Measurements from ENCODE around the gene TTC12. TPM values are rescaled to one million over a fixed set of nuclear protein-coding genes. Genes with fewer than 3 reads are reported as not detected.

The TTC12 gene
- polyA plus RNA-seq, 3 donors, result 31.2 to 48.3 (median 31.2) TPM

GRCh38 chr11:113392236-113392921, 78.0 kb downstream of the TTC12 start:
- no peak for DNase-seq (ENCODE audit: extremely low read depth in 1 of 11, low read depth in 9 of 11, low spot score in 4 of 11)

DNA sequence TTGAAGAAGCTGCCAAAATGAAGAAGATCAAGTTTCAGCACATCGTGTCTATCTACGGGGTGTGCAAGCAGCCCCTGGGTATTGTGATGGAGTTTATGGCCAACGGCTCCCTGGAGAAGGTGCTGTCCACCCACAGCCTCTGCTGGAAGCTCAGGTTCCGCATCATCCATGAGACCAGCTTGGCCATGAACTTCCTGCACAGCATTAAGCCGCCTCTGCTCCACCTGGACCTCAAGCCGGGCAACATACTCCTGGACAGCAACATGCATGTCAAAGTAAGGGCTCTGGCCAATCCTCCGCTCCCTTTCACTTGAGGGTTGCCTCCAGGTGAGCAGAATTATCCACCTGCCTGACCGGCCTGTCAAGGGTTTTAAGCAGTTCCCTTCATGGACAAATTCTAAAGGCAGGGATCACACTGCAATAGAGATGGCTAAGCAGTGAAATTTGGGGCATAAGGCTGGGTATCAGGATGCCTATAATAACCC, 79.2 kb downstream of the TTC12 start:
- DNase-seq (ENCODE audit: extremely low read depth in 1 of 11, low read depth in 9 of 11, low spot score in 4 of 11), result no peak

DNA sequence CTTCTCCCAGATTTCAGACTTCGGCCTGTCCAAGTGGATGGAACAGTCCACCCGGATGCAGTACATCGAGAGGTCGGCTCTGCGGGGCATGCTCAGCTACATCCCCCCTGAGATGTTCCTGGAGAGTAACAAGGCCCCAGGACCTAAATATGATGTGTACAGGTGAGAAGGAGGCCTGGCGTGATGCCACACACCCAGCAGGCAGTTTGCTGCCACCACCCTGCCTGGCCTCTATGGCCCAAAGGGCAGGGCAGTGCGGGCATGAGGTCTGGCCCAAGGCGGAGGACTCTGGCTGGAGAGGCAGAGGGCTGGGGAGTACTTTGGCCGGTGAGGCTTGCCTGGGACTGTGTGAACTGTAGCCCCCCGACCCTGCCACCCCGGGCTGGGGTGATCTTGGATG, 80.5 kb downstream of the TTC12 start:
- no peak for DNase-seq (ENCODE audit: extremely low read depth in 1 of 11, low read depth in 9 of 11, low spot score in 4 of 11)

DNA sequence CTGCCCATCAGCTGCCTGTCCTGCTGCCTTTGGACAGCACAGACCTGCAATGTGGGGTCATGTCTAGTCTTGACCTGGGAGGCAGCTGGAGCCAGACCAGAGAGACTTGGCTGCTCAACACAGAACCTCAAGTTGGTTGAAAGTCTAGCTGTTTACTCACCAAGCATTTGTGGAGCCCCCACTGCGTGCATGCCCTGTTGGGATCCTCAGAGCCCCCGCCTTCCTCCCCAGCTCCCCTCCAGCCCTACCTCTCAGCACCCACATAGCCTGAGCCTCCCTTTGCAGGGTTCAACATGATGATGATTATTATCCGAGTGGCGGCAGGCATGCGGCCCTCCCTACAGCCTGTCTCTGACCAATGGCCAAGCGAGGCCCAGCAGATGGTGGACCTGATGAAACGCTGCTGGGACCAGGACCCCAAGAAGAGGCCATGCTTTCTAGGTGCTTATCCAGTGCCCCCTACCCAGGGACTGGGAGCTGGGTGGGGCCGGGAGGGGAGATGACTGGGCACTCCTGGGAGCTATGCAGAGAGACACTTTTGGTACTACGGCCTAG, 81.5 kb downstream of the TTC12 start:
- DNase-seq (ENCODE audit: extremely low read depth in 1 of 11, low read depth in 9 of 11, low spot score in 4 of 11), result no peak

- no peak for DNase-seq (ENCODE audit: extremely low read depth in 1 of 11, low read depth in 9 of 11, low spot score in 4 of 11)
Observed at GRCh38 chr11:113396690-113397089, 82.3 kb downstream of the TTC12 start.

DNA sequence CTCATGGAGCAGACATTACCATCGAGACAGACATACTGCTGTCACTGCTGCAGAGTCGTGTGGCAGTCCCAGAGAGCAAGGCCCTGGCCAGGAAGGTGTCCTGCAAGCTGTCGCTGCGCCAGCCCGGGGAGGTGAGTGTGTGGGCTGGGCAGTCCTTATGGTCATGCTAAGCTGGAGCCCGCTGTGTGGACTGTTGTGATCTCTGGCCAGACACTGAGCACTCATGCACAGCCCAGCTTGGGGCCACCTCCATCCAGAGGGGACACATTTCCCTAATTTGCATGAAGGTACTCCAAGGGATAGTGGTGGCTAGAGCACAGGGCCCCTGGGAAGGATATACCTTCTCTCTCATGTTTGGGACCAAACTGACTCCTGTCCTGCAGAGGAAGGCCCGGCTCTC, 82.8 kb downstream of the TTC12 start:
- DNase-seq (ENCODE audit: extremely low read depth in 1 of 11, low read depth in 9 of 11, low spot score in 4 of 11), result no peak

DNA sequence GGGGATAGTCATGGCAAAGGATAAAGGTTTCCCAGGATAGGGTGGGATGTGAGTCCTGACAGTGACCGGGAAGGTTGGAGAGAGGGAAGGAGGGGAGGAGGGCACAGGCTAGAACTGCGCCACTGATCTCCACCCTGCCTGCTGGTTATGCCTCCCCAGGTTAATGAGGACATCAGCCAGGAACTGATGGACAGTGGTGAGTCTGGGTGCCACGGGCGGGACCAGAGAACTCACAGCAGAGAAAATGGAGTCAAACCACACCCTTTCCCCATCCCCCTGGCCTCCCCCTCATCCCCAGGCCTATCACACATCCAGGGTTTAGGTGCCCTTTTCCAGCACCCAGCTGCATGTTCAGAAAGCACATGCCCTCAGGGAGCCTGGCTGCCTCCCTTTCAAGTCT, 83.4 kb downstream of the TTC12 start:
- DNase-seq (ENCODE audit: extremely low read depth in 1 of 11, low read depth in 9 of 11, low spot score in 4 of 11), result no peak

GRCh38 chr11:113398669-113399430, 84.5 kb downstream of the TTC12 start:
- DNase-seq (ENCODE audit: extremely low read depth in 1 of 11, low read depth in 9 of 11, low spot score in 4 of 11), result no peak

GRCh38 chr11:113400631-113401230, 86.3 kb downstream of the TTC12 start:
- DNase-seq (ENCODE audit: extremely low read depth in 1 of 11, low read depth in 9 of 11, low spot score in 4 of 11), result no peak

GRCh38 chr11:113401718-113402117, 87.3 kb downstream of the TTC12 start:
- no peak for DNase-seq (ENCODE audit: extremely low read depth in 1 of 11, low read depth in 9 of 11, low spot score in 4 of 11)

GRCh38 chr11:113404859-113405430, 90.6 kb downstream of the TTC12 start:
- no peak for DNase-seq (ENCODE audit: extremely low read depth in 1 of 11, low read depth in 9 of 11, low spot score in 4 of 11)

DNA sequence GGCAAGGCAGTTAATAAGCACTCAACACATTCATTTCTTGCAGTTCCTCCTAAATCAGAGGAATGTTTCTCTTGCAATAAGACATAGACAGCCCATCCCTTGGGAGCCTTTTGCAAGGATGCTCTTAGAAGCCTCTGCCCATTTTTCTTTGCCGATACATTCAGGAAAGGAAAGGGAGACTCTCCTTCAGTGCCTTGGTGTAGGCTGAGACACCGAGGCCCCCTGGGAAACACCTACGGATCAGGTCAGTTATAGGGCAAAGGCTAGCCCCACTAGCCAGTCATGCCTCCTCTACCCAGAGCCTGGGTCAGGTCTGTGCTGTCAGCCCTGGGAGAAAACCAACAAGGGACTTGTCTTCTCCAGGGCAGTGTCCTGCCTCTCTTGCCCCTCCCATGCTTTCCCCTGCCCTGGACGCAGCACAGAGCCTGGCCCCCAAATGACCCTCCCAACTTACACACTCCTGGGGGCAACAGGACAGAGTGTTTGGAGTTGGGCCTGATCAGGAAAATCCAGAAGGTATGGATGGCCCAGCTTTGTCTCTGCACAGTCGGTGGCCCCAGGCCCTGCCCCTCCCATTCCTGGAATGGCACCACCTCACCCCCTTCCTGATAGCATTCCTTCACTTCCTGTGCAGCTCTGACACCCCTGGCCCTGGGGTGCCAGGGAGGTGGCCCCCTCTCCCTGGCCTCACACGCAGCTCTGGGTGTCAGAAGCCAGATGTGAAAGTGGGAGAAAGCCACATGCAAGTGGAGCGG, 91.5 kb downstream of the TTC12 start:
- no peak for DNase-seq (ENCODE audit: extremely low read depth in 1 of 11, low read depth in 9 of 11, low spot score in 4 of 11)

DNA sequence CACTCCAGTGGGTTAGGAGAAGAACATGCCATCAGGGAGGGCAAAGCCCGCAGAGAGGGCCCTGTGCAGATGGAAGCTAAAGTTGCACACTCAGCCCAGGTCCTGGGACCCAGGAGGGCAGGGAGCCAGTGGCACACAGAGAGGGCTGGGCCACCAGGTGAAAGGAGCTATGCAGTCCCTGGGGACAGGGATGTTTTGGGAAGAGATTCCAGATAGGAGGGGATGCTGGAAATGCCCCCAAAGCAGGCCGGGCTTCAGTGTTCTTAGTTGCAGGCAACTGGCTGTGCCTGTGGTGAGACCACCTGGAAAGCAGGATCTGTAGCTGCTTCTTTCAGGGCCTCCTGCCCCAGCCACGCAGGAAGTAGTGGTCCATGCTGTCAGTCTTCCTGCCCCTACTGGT, 92.8 kb downstream of the TTC12 start:
- no peak for DNase-seq (ENCODE audit: extremely low read depth in 1 of 11, low read depth in 9 of 11, low spot score in 4 of 11)

DNA sequence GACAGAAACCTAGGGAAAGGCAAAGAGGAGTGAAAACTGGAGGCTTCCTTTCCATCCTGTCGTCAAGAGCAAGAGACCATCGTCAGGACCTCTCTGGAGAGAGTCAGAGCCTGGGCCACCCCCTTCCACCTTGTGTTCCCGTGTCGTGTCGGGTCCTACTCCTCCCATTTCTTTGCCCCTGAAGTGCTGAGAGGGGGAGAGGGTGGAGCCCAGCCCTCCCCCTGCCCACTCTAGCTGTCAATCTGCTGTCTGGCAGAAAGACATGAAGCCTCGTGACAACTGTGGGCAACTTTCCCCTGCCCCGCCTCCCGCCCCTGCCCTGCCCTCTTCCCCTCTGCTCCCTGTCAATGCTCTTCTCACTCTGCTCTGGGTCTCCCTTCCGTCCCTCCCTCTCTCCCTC, 93.8 kb downstream of the TTC12 start:
- DNase-seq (ENCODE audit: extremely low read depth in 1 of 11, low read depth in 9 of 11, low spot score in 4 of 11), result no peak

DNA sequence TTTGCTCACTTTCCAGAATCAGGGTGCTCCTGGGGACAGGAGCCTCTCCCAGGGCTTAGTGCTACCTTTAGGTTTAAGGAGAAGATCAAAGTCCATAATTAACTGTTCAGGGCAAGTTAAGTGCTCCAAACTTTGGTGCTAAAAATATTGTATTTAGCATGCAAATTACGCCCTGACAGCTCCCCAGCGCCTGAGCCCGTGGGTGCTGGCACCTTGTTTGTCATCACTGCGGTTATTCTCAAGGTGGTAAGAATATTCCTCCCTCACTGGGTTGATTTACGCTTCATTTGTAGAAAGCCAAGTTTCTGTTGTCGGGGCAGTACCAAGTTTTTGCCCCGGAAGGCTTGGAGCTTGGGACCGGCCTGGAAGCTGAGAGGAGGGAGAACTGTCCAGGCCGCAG, 94.5 kb downstream of the TTC12 start:
- DNase-seq (ENCODE audit: extremely low read depth in 1 of 11, low read depth in 9 of 11, low spot score in 4 of 11), result no peak

DNA sequence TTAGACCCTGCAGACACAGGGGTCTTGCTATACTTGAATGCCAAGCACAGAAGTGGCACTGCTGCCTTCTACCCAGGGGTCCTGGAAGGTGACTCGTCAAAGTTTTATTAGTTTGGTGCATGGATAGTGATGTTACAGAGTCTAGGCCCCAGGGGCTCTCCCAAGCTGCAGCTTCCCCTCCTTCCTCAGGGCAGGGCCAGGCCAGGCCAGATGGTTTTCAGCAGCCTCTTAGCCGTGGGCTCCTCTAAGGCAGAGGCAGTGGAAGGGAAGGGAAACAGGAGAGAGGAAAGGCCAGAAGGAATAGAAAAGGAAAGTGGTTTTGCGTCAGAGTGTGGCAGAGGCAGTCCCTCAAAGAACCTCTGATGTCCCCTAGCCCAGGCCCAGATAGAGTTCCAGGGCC, 95.1 kb downstream of the TTC12 start:
- no peak for DNase-seq (ENCODE audit: extremely low read depth in 1 of 11, low read depth in 9 of 11, low spot score in 4 of 11)

DNA sequence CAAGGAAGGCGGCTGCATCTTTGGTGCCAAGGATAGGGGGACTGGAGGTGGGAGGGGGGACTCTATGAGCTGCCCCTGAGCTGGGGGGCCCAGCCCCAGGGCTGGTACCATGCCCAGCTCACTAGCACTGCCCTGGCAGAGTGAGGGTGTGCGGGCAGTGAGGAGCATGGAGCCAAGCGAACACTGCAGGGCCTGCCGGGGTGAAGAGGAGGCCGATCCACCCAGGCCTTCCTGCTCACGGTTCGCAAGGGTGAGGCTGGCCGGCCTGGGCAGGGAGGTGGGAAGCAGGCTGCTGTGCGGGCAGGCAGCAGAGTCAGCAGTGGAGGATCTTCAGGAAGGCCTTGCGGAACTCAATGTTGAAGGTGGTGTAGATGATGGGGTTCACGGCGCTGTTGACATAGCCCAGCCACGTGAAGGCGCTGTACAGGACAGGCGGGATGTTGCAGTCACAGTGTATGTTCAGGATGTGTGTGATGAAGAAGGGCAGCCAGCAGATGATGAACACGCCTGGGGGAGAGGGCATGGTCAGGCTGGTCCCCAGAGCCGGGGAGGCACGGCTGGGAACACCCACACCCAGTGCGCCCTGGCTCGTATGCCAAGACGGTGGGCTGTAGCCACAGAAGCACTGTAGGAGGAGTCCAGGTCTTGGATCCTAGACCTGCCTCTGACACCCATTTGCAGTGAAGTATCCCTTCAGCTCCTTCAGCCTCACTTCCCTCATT, 96.2 kb downstream of the TTC12 start:
- no peak for DNase-seq (ENCODE audit: extremely low read depth in 1 of 11, low read depth in 9 of 11, low spot score in 4 of 11)

DNA sequence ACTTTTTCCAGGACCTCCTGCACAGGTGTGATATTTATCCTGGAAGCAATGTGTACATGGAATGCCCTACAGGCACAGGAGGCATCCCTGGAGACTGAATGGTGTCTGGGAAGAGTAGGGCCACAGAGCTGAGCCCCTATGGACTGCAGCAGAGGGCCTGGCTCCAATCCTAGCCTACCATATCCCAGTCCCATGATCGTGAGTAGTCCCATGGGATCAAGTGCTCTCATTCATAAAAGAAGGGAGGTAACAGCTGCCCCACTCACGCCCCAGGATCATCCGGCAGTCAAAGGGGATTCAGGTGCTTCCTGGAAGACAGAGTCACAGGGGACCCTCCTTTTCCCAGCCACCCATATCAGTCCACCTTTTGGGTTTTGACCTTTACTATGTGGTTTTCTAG, 97.2 kb downstream of the TTC12 start:
- DNase-seq (ENCODE audit: extremely low read depth in 1 of 11, low read depth in 9 of 11, low spot score in 4 of 11), result no peak

All from renal cortex interstitium (tissue), 11 donors.